IPS-20b (cell line): ENCODE results near the gene PCDH1.
"Not testable (repeated sequence)": the region's sequence is repeated elsewhere in the genome, so short reads cannot be mapped to it uniquely, and the experiment has no call there.

Source experiments
- H3K27ac ChIP-seq: one replicate; pipeline ENCODE4 v1.5.1; 2013; ENCODE audit warnings: low read length
- H3K27me3 ChIP-seq: 2 replicates; pipeline ENCODE4 v1.6.1; 2013; ENCODE audit warnings: mild to moderate bottlenecking, low read length, inconsistent platforms; ENCODE audit not compliant: insufficient read depth
- H3K36me3 ChIP-seq: 2 replicates; pipeline ENCODE4 v1.6.1; 2013; ENCODE audit warnings: low read depth, mild to moderate bottlenecking, inconsistent platforms, low read length, moderate library complexity; ENCODE audit not compliant: insufficient read depth
- H3K4me1 ChIP-seq: 2 replicates; pipeline ENCODE4 v1.6.1; 2013; ENCODE audit warnings: mild to moderate bottlenecking, control low read depth, inconsistent platforms, low read length, moderate library complexity; ENCODE audit not compliant: insufficient read depth
- H3K4me3 ChIP-seq: 2 replicates; pipeline ENCODE4 v1.5.1; 2013; ENCODE audit warnings: mild to moderate bottlenecking, low read length, inconsistent platforms
- H3K9ac ChIP-seq: 2 replicates; pipeline ENCODE4 v1.6.1; 2013; ENCODE audit warnings: low read depth, mild to moderate bottlenecking, inconsistent platforms, low read length, moderate library complexity
- H3K9me3 ChIP-seq: 2 replicates; pipeline ENCODE4 v1.6.1; 2013; ENCODE audit warnings: mild to moderate bottlenecking, low read depth, low read length, inconsistent platforms; ENCODE audit not compliant: insufficient read depth

The PCDH1 gene

GRCh38 chr5:141897425-141897824 lies 19.2 kb upstream of the PCDH1 start:
- Histone ChIP-seq H3K4me1 (no peaks in the 10 kb centered on the region), H3K36me3 (no peaks in the 10 kb centered on the region), H3K9ac (no peak overlapping the region), H3K27ac (no peak overlapping the region), H3K27me3 (no peaks in the 10 kb centered on the region), H3K4me3 (no peak overlapping the region), H3K9me3 (no peaks in the 10 kb centered on the region)

GRCh38 chr5:141890429-141890828 lies 12.2 kb upstream of the PCDH1 start:
- H3K9me3 ChIP-seq, H3K27me3 ChIP-seq, H3K36me3 ChIP-seq, H3K4me1 ChIP-seq, H3K4me3 ChIP-seq, H3K27ac ChIP-seq, H3K9ac ChIP-seq: not testable (repeated sequence)

GRCh38 chr5:141889282-141889871 lies 11.2 kb upstream of the PCDH1 start:
- H3K9ac ChIP-seq = no peak overlapping the region
- no peaks in the 10 kb centered on the region for H3K4me1 ChIP-seq
- no peak overlapping the region for H3K4me3 ChIP-seq

GRCh38 chr5:141883892-141884318 lies 5.7 kb upstream of the PCDH1 start:
- no peak overlapping the region for H3K9ac ChIP-seq

More at GRCh38 chr5:141889282-141889871, 11.2 kb upstream of the PCDH1 start:
- no peaks in the 10 kb centered on the region for H3K36me3 ChIP-seq
- peaks cover 6% of the 10 kb centered on the region; the same call in 1 of the 2 replicates for H3K27me3 ChIP-seq
- H3K9me3 ChIP-seq = no peaks in the 10 kb centered on the region
- H3K27ac ChIP-seq = no peak overlapping the region

GRCh38 chr5:141883184-141883891 lies 5.1 kb upstream of the PCDH1 start:
- H3K9ac ChIP-seq = peak overlapping the region; percentile 56; the same call in 1 of the 2 replicates
- H3K4me3 ChIP-seq = peak overlapping the region; percentile 66
- H3K9me3 ChIP-seq = no peaks in the 10 kb centered on the region
- H3K27ac ChIP-seq = no peak overlapping the region
- no peaks in the 10 kb centered on the region for H3K36me3 ChIP-seq
- peaks cover 33% of the 10 kb centered on the region for H3K27me3 ChIP-seq
- H3K4me1 ChIP-seq = peaks cover 41% of the 10 kb centered on the region

More at GRCh38 chr5:141883892-141884318, 5.7 kb upstream of the PCDH1 start:
- Histone ChIP-seq H3K4me3 (peak overlapping the region; percentile 66), H3K9me3 (no peaks in the 10 kb centered on the region), H3K4me1 (peaks cover 41% of the 10 kb centered on the region), H3K27me3 (peaks cover 33% of the 10 kb centered on the region), H3K36me3 (no peaks in the 10 kb centered on the region), H3K27ac (no peak overlapping the region)

GRCh38 chr5:141882594-141883183 lies 4.5 kb upstream of the PCDH1 start:
- Histone ChIP-seq H3K4me3 (peak overlapping the region; percentile 66), H3K27me3 (peaks cover 34% of the 10 kb centered on the region), H3K36me3 (no peaks in the 10 kb centered on the region), H3K27ac (no peak overlapping the region), H3K9me3 (no peaks in the 10 kb centered on the region), H3K9ac (peak overlapping the region; percentile 56; the same call in 1 of the 2 replicates), H3K4me1 (peaks cover 41% of the 10 kb centered on the region)

GRCh38 chr5:141881886-141882285 lies 3.7 kb upstream of the PCDH1 start:
- H3K27ac ChIP-seq = no peak overlapping the region
- H3K36me3 ChIP-seq = no peaks in the 10 kb centered on the region
- H3K27me3 ChIP-seq = peaks cover 42% of the 10 kb centered on the region
- no peak overlapping the region; the same call in 1 of the 2 replicates for H3K9ac ChIP-seq
- no peaks in the 10 kb centered on the region for H3K9me3 ChIP-seq
- H3K4me3 ChIP-seq = peak overlapping the region; percentile 66
- peaks cover 41% of the 10 kb centered on the region for H3K4me1 ChIP-seq

- Histone ChIP-seq H3K9ac (no peak overlapping the region; the same call in 1 of the 2 replicates), H3K4me3 (peak overlapping the region; percentile 66), H3K27ac (no peak overlapping the region), H3K27me3 (peaks cover 48% of the 10 kb centered on the region), H3K4me1 (peaks cover 41% of the 10 kb centered on the region), H3K9me3 (no peaks in the 10 kb centered on the region), H3K36me3 (no peaks in the 10 kb centered on the region)
Measured at GRCh38 chr5:141880961-141881801, 3.0 kb upstream of the PCDH1 start.

- Histone ChIP-seq H3K36me3 (no peaks in the 10 kb centered on the region), H3K9ac (no peak overlapping the region; the same call in 1 of the 2 replicates), H3K27ac (no peak overlapping the region), H3K4me3 (no peak overlapping the region), H3K27me3 (peaks cover 49% of the 10 kb centered on the region), H3K4me1 (peaks cover 41% of the 10 kb centered on the region), H3K9me3 (no peaks in the 10 kb centered on the region)
Measured at GRCh38 chr5:141879941-141880738, 1.9 kb upstream of the PCDH1 start.

GRCh38 chr5:141879426-141879759 lies 1.2 kb upstream of the PCDH1 start:
- Histone ChIP-seq H3K27ac (no peak overlapping the region), H3K9me3 (no peaks in the 10 kb centered on the region), H3K4me1 (peaks cover 49% of the 10 kb centered on the region), H3K36me3 (no peaks in the 10 kb centered on the region), H3K4me3 (peak overlapping the region; percentile 82; the same call in 1 of the 2 replicates), H3K27me3 (peaks cover 50% of the 10 kb centered on the region), H3K9ac (no peak overlapping the region; the same call in 1 of the 2 replicates)
